ENCODE measurements around the gene DNASE2. TPM values are rescaled to one million over a fixed set of nuclear protein-coding genes. Genes with fewer than 3 reads are reported as not detected.

Gene DNASE2
- total RNA-seq, 1 donor from 2014 or later: 32.6 TPM

GRCh38 chr19:12836529-12836863 is 44.8 kb downstream of the DNASE2 start:
- intact Hi-C loops (cut with micrococcal nuclease): loop anchor here (5.0 kb wide), 1 partner anchor 261 kb away; no protein-coding TSS in a partner anchor

- intact Hi-C loops (cut with micrococcal nuclease): loop anchor here (5.0 kb wide), 1 partner anchor 262 kb away; no protein-coding TSS in a partner anchor
These were observed 46.1 kb downstream of the DNASE2 start for GRCh38 chr19:12834976-12835757.

- intact Hi-C loops (cut with micrococcal nuclease): no loop called here
These were observed 46.7 kb downstream of the DNASE2 start, which contains the start of gene RTBDN for GRCh38 chr19:12834566-12834943. Gene RTBDN (minus strand): TSS chr19:12834579. CDS start chr19:12829979, 4,600 bp downstream.

GRCh38 chr19:12833738-12834565 is 47.3 kb downstream of the DNASE2 start:
- intact Hi-C loops (cut with micrococcal nuclease): no loop called here

GRCh38 chr19:12833418-12833737 is 47.9 kb downstream of the DNASE2 start:
- intact Hi-C loops (cut with micrococcal nuclease): no loop called here

DNA sequence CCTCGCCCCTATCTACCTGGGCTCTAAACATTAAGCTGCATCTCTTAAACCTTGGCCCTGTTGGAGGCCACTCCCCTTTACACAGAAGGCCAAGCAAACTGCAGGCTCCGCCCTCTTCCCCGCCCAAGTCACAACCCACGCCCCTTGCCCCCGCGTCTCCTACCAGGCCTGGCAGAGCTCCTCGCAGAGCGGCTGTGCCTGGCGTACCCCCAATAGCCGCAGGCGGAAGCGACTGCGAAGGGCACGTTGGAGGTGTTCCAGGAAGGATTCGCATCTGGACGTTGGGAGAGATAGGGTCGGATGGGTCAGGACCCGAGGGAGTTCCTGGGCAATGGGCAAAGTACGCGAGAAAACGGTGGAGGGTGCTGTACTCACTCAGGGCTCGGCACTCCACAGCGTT is 52.8 kb downstream of the DNASE2 start:
- intact Hi-C loops (cut with micrococcal nuclease): no loop called here

GRCh38 chr19:12825254-12826131 is 55.8 kb downstream of the DNASE2 start:
- intact Hi-C loops (cut with micrococcal nuclease): no loop called here

Other genes starting within 250 kb of the DNASE2 start
- 189 and 197 TPM in 2 replicates for gene MAN2B1, start 214.7 kb downstream of the DNASE2 start, total RNA-seq
- gene WDR83, start 214.6 kb downstream of the DNASE2 start, total RNA-seq: 19.2 and 20.1 TPM in 2 replicates
- 108 and 121 TPM in 2 replicates for gene DHPS, start 199.6 kb downstream of the DNASE2 start, total RNA-seq
- gene GNG14, start 193.5 kb downstream of the DNASE2 start, total RNA-seq: not detected in 2 replicates
- 5.0 and 6.1 TPM in 2 replicates for gene FBXW9, start 184.8 kb downstream of the DNASE2 start, total RNA-seq
- 86.1 and 87.4 TPM in 2 replicates for gene TNPO2, start 157.5 kb downstream of the DNASE2 start, total RNA-seq
- 180 and 185 TPM in 2 replicates for gene TRIR, start 146.8 kb downstream of the DNASE2 start, total RNA-seq
- gene GET3, start 144.0 kb downstream of the DNASE2 start, total RNA-seq: 66.7 and 69.3 TPM in 2 replicates
- 0.10 TPM in 1 of 2 replicates, not detected in the other for gene BEST2, start 129.7 kb downstream of the DNASE2 start, total RNA-seq
- gene HOOK2, start 105.9 kb downstream of the DNASE2 start, total RNA-seq: 16.5 and 17.9 TPM in 2 replicates
- 309 and 316 TPM in 2 replicates for gene JUNB, start 90.0 kb downstream of the DNASE2 start, total RNA-seq
- 300 and 302 TPM in 2 replicates for gene PRDX2, start 79.6 kb downstream of the DNASE2 start, total RNA-seq
- gene THSD8, start 79.4 kb downstream of the DNASE2 start, total RNA-seq: 13.0 and 24.6 TPM in 2 replicates
- 24.3 and 30.5 TPM in 2 replicates for gene RNASEH2A, start 74.9 kb downstream of the DNASE2 start, total RNA-seq
- gene RTBDN, start 46.9 kb downstream of the DNASE2 start, total RNA-seq: not detected in 2 replicates
- gene MAST1, start 42.9 kb downstream of the DNASE2 start, total RNA-seq: 0.49 and 1.1 TPM in 2 replicates
- 0.22 and 0.41 TPM in 2 replicates for gene KLF1, start 5.8 kb upstream of the DNASE2 start, total RNA-seq
- gene GCDH, start 9.7 kb upstream of the DNASE2 start, total RNA-seq: 48.0 and 49.5 TPM in 2 replicates
- gene SYCE2, start 37.8 kb upstream of the DNASE2 start, total RNA-seq: 1.9 and 2.8 TPM in 2 replicates
- 108 and 117 TPM in 2 replicates for gene FARSA, start 52.3 kb upstream of the DNASE2 start, total RNA-seq
- gene CALR, start 57.2 kb upstream of the DNASE2 start, total RNA-seq: 1,347 and 1,385 TPM in 2 replicates
- 113 and 115 TPM in 2 replicates for gene RAD23A, start 64.4 kb upstream of the DNASE2 start, total RNA-seq
- 16.6 and 17.9 TPM in 2 replicates for gene GADD45GIP1, start 75.8 kb upstream of the DNASE2 start, total RNA-seq
- gene DAND5, start 88.1 kb upstream of the DNASE2 start, total RNA-seq: 0.10 TPM in 1 of 2 replicates, not detected in the other
- 0.96 and 1.1 TPM in 2 replicates for gene NFIX, start 114.0 kb upstream of the DNASE2 start, total RNA-seq
- gene LYL1, start 221.4 kb upstream of the DNASE2 start, total RNA-seq: 3.6 and 4.2 TPM in 2 replicates
- 65.6 and 66.5 TPM in 2 replicates for gene TRMT1, start 235.3 kb upstream of the DNASE2 start, total RNA-seq
- 79.6 and 84.4 TPM in 2 replicates for gene NACC1, start 236.8 kb upstream of the DNASE2 start, total RNA-seq